Fibroblast of villous mesenchyme (primary cell): Measurements from ENCODE around the gene RAPGEF2. TPM values are rescaled to one million over a fixed set of nuclear protein-coding genes. Genes with fewer than 3 reads are reported as not detected.
A peak's percentile ranks its signal among the peaks of the same experiment; 100 is the strongest.

Experiments
- DNase-seq: peaks from one replicate; pipeline ENCODE4 v3.0.0-alpha.2; 2010; ENCODE audit warnings: low read depth
- H3K4me3 ChIP-seq: 2 replicates; pipeline ENCODE4 v1.5.1; 2011; ENCODE audit warnings: low read depth, mild to moderate bottlenecking, low read length
- CTCF ChIP-seq: IDR thresholded peaks from 2 replicates; pipeline ENCODE4 v1.5.1; 2012; ENCODE audit warnings: low read depth, mild to moderate bottlenecking, low read length; ENCODE audit not compliant: insufficient read depth
- total RNA-seq: library from RNA; depleted of rRNA; stranded (reverse); fragments of >200 nt; gene quantifications from 2 replicates; pipeline ENCODE4 v1.2.3, GENCODE V29; 2012

The RAPGEF2 gene
- total RNA-seq, 1 donor = 47.1 TPM

DNA sequence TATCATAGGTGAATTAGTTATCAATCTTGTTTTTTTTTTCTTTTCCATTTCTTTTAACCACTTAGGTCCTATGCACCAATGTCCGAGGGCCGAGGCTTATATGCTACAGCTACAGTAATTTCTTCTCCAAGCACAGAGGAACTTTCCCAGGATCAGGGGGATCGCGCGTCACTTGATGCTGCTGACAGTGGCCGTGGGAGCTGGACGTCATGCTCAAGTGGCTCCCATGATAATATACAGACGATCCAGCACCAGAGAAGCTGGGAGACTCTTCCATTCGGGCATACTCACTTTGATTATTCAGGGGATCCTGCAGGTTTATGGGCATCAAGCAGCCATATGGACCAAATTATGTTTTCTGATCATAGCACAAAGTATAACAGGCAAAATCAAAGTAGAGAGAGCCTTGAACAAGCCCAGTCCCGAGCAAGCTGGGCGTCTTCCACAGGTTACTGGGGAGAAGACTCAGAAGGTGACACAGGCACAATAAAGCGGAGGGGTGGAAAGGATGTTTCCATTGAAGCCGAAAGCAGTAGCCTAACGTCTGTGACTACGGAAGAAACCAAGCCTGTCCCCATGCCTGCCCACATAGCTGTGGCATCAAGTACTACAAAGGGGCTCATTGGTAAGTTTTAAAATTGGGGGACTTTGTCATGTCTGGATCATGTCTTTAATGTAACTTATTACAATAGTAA lies 250.7 kb downstream of the RAPGEF2 start:
- no peak overlapping the region for H3K4me3 ChIP-seq
- no peak for DNase-seq
- TF ChIP-seq CTCF = no peak

DNA sequence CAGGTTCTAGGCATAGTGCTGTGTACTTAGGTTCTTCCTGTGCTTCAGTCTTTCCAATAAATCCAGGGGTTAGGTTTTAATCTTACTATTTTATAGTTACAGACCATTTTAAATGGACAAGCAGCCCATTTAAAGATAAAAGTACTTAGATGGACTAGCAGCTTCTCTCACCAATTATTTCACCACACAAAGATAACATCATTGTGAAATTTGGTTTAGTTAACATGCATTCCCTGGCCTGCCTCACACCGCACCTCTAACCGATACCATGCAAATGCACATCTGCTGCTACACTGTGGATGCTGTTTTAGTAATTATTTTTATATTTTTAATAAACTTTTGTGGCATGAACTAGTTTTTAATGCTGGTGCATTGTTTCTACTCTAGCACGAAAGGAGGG lies 252.6 kb downstream of the RAPGEF2 start:
- DNase-seq = peak; percentile 79
- H3K4me3 ChIP-seq = no peak overlapping the region
- no peak for TF ChIP-seq CTCF

DNA sequence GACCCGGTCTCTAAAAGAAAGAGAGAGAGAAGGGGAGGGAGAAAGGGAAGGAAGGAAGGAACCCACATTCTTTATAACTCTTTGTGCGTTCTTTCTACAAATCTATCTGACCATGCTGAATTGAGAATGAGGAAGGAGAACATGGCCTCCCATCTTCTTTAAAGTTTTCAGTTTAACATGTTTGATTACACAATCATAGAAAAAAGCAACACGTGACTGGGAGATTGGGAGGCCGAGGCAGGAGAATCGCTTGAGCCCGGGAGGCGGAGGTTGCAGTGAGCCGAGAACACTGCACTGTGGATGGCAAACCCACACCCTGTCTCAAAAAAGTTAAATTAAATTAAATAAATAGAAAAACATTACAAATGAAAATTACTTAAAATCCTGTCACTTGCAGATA lies 254.5 kb downstream of the RAPGEF2 start:
- no peak for TF ChIP-seq CTCF
- no peak for DNase-seq

DNA sequence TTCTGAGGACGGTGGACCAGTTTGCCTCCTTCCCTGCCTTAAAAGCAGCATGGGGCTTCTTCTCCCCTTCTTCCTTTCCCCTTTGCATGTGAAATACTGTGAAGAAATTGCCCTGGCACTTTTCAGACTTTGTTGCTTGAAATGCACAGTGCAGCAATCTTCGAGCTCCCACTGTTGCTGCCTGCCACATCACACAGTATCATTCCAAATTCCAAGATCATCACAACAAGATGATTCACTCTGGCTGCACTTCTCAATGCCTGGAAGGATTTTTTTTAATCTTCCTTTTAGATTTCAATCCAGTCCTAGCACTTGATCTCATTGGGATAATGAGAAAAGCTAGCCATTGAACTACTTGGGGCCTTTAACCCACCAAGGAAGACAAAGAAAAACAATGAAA lies 255.3 kb downstream of the RAPGEF2 start:
- H3K4me3 ChIP-seq = no peak overlapping the region
- peak; percentile 80 for DNase-seq
- no peak for TF ChIP-seq CTCF

More for the DNA sequence above, 254.5 kb downstream of the RAPGEF2 start:
- no peak overlapping the region for H3K4me3 ChIP-seq

DNA sequence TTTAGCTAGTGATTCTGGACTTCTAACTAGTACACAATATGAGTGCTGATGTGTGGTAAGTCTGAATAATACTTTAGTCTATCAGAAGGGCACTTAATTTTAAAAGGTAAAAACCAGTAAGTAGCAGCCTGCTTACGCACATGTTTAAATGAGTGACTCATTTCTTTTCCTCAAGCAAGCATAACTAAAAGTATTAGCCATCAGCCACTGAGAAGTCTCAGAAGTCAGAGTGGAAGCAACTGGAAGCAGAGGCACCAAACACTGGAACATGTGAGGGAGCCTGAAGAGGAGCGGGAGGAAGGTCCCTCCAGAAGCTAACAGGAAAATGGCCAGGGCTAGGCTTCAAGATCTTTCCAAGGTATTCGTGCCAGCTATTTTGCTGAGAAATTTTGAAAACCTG lies 257.7 kb downstream of the RAPGEF2 start:
- no peak for TF ChIP-seq CTCF
- no peak overlapping the region for H3K4me3 ChIP-seq
- DNase-seq = peak; percentile 90

DNA sequence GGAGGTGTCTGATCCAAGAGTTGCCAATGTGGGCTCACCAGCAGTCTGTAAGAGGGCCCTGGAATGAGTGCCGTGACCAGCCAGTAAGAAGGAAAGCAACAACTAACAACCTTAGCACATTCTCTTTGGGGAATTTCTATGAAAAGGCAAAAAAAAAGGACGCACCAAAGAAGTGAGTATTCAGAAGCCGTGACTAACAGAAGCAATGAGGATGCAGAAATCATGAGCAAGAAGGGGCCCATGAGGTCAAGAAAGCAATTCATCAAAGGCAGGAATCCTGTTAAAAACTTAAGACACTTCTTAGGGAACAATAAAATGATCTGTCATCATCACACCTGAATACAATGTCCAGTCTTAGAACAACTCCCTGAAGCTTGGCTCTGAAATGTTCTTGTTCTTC lies 260.5 kb downstream of the RAPGEF2 start:
- no peak for DNase-seq
- TF ChIP-seq CTCF = no peak
- no peak overlapping the region for H3K4me3 ChIP-seq
